Measurements from ENCODE around the gene SLC25A45.

Gene SLC25A45

DNA sequence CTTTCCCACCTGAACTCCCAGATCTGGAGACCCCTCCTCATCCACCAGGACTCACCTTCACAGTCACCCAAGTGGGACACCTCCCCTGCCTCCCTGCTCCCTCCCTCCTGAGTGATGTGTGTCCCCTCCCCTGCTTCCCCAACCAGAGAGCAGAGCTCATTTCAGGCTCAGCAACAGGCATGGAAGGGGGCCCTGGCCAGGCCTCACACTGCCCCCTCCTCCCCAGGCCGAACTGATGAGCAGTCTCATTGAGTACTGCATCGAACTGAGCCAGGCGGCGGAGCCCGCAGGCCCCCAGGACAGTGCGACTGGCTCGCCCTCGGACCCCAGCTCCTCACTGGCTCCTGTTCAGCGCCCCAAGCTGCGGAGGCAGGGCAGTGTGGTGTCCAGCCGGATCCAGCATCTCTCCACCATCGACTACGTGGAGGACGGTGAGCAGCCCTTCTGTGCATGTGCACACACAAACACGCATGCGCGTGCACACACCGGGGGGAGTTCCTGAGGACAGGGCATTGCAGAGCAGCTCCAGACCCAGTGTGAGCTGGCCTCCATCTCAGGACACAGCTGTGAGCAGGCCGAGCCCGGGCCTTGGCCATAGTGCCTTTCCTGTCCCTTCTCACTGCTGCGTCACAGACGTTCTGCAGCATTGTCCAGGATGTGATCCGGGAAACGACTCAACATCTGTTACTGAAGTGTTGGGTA, 22.3 kb upstream of the SLC25A45 start:
- DNase-seq (ENCODE audit: insufficient read length, low spot score) (no peak), FAIRE-seq (no peak)

GRCh38 chr11:65404210-65404609, 21.8 kb upstream of the SLC25A45 start:
- no peak for FAIRE-seq

DNA sequence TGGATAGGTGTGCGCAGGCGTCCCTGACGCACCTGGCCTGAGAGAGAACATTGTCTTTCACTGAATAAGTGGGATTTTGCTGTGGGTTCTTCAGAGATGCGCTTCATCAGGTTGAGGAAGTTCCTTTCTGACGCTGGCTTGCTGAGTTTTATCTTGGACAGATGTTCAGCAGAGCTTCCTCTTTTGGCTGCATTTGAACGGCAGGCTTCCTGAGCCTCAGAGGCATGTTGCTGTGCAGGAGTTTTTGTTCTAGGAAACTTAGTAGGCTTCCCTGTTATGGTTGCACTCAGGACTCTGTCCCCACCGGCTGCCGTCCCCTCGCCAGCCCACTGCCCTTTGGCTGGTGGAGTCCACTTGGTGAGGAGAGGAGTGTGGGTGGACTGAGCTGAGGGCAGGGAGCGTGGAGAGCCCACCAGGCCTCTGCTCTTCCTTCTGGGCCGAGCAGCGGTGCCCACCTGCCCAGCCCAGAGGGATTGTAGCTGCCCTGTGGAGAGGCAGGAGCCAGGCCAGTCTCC, 21.2 kb upstream of the SLC25A45 start:
- no peak for DNase-seq (ENCODE audit: insufficient read length, low spot score)
- peak; percentile 95 for FAIRE-seq

More at GRCh38 chr11:65404210-65404609, 21.8 kb upstream of the SLC25A45 start:
- no peak for DNase-seq (ENCODE audit: insufficient read length, low spot score)

GRCh38 chr11:65402790-65403189, 20.3 kb upstream of the SLC25A45 start:
- FAIRE-seq (no peak), DNase-seq (ENCODE audit: insufficient read length, low spot score) (no peak)

DNA sequence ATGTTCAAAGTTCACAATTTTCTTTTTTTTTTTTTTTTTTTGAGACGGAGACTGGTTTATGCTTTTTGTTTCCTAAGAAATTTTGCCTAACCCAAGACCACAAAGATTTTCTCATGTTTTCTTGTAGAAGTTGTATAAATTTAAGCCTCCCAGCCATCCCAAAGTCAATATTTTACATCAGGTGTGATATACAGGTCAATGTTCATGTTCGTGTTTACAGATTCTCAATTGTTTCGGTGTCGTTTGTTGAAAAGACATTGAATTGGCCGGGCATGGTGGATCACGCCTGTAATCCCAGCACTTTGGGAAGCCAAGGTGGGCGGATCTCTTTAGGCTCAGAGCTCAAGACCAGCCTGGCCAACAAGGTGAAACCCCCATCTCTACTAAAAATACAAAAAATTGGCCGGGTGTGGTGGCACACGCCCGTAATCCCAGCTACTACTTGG, 19.4 kb upstream of the SLC25A45 start:
- FAIRE-seq (no peak), DNase-seq (ENCODE audit: insufficient read length, low spot score) (no peak)

- DNase-seq (ENCODE audit: insufficient read length, low spot score) (no peak), FAIRE-seq (no peak)
These were observed 18.8 kb upstream of the SLC25A45 start for GRCh38 chr11:65401073-65401802.

- no peak for FAIRE-seq
- DNase-seq (ENCODE audit: insufficient read length, low spot score) = no peak
These were observed 18.0 kb upstream of the SLC25A45 start for GRCh38 chr11:65400307-65401072.

DNA sequence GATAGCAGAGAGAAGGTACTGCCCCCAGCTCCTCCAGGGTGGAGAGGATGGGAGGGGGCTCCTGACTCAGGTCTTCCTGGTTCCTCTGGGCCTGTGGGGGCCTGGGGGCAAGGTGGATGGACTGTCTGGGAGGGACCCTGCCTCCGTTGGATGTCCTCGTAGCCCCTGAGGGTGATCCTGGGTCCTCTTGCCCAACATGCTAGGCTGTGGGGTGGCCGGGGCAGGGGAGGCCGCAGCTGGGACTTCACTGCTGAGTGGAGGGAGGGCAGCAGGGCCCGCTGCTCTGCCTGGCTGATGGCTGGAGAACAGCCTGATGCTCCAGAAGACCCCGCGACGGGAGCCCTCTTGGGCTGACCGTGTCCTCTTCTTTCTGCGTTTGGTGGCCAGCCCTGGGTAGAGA, 17.4 kb upstream of the SLC25A45 start:
- no peak for DNase-seq (ENCODE audit: insufficient read length, low spot score)
- no peak for FAIRE-seq

- FAIRE-seq (no peak), DNase-seq (ENCODE audit: insufficient read length, low spot score) (no peak)
These were observed 16.8 kb upstream of the SLC25A45 start for GRCh38 chr11:65399249-65399648.

DNA sequence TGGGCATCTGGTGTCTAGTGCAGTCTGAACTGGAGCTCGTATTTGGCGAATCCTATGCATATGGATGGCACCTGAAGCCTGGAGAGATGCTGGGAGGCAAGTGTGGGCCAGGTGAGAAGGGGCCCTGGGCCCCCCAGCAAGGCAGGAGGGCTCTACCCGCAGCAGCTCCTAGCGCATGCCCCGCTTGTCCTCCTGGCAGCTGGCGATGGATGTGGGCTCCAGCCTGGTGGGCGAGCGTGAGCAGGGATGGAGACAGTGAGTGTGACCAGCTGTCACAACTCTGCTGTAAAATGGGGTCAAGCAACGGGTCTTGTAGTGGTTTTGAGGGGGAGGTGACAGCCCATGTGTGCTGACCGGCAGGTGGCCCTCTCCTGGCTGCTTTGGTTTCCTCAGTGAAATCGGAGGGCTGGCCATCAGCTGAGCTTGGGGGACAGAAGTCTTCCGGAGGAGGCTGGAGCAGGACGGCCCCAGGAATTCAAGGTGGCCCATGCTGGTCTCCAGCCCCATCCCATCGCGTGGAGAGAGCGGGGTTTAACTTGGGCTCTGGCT, 16.0 kb upstream of the SLC25A45 start:
- FAIRE-seq (no peak), DNase-seq (ENCODE audit: insufficient read length, low spot score) (no peak)

DNA sequence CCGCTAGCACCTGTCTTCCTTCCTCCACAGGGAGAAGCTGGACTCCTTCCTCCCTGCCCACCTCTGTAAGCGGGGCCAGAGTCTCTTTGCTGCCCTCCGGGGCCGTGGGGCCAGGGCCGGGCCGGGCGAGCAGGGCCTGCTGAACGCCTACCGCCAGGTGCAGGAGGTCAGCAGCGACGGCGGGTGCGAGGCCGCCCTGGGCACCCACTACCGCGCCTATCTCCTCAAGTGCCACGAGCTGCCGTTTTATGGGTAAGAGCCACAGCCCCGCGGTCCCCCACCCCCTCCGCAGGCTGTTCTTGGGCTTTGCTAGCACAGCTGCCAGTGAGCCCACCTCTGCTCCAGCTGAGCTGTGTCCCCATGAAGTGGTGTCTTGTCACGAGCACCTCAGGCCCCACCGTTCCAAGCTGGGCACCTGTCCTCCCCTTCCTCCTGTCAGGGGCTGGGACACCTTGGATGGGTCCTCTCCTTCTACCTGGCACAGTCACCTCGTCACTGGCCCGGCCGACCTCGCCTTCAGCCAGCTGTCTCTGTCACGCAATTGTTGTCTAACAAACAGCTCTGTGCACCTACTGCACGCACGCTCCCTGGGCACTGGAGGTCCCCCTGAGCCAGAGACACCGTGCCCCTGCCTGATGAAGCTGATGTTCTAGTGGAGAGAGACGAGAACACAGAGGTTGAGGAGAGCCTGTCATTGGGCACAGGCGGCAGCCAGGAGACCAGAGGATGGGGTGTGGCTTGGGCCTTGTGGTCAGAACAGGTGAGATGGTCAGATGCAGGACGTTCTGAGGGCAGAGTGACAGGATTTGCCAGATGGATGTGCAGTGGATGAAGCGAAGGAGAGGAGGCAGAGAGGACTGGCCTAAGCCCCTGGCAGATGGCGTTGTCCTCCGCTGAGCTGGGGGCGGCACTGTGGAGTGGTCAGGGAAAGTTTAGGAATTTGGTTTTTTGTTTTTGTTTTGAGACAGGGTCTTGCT, 14.6 kb upstream of the SLC25A45 start:
- FAIRE-seq (no peak), DNase-seq (ENCODE audit: insufficient read length, low spot score) (no peak)

- no peak for FAIRE-seq
- no peak for DNase-seq (ENCODE audit: insufficient read length, low spot score)
These were observed 13.6 kb upstream of the SLC25A45 start for GRCh38 chr11:65395961-65396530.

- DNase-seq (ENCODE audit: insufficient read length, low spot score) (no peak), FAIRE-seq (no peak)
These were observed 11.7 kb upstream of the SLC25A45 start for GRCh38 chr11:65394125-65394536.

DNA sequence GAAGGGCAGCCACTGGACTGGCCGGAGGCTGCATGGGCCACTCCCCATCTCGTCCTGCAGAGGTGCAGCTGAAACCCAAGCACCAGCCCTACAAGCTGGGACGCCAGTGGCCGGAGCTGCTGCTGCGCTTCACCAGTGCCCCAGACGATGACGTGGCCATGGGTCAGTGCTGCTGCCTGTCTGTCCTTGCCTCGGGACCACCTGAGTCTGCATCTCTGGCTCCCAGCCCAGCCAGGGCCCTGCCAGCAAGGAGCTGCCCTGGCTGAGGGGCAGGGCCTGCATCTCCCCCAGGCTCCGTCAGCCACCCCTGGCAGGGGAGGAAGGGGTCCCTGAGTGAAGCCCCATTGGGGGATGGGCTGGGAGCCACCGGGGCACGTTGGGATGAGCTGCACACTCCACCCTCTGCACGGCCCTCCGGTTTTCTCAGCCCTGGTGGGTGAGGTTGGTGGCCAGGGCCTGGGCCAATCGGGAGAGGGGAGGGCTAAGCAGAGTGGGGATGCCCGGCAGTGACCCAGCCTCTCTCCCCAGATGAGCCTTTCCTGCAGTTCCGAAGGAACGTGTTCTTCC, 11.2 kb upstream of the SLC25A45 start:
- FAIRE-seq (no peak), DNase-seq (ENCODE audit: insufficient read length, low spot score) (no peak)

DNA sequence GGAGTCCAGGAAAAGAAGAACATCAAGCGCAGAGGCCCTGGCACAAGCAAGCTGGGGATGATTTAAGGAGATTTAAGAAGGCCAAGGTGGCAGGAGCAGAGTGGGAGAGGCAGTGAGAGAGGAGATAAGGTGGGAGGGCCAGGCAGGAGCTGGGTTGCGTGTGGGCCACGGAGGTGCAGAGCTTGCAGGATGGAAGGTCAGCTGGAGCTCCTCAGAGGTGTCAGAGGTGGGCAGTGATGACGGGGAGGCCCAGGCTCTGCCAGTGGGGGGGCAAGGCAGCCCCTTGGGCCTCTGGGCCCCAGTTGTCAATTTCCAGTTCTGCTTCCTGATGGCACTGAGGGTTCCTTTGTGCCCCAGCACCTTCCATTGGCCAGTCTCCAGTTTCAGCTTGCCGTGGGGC, 10.5 kb upstream of the SLC25A45 start:
- no peak for FAIRE-seq
- DNase-seq (ENCODE audit: insufficient read length, low spot score) = no peak

GRCh38 chr11:65392186-65392829, 9.9 kb upstream of the SLC25A45 start:
- FAIRE-seq (no peak), DNase-seq (ENCODE audit: insufficient read length, low spot score) (no peak)

DNA sequence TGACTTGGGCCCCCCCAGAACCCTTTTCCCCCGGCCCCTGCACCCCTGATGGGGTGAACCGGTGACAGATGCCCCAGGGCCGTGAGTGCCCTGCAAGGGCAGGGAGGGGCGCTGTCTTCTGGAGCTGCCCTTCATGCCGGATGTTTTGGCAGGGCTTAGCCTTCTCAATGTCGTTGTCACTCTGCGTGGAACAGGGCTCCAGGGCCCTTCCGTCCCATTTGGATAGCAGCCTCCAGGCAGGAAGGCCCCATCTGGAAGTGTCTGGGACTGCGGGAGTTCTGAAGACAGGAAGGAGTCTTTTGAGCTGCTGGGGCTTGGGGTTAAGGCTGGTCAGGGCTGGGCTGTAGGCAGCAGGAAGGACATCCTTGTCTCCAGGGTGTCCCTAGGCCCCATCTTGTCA, 8.6 kb upstream of the SLC25A45 start:
- no peak for DNase-seq (ENCODE audit: insufficient read length, low spot score)
- no peak for FAIRE-seq

DNA sequence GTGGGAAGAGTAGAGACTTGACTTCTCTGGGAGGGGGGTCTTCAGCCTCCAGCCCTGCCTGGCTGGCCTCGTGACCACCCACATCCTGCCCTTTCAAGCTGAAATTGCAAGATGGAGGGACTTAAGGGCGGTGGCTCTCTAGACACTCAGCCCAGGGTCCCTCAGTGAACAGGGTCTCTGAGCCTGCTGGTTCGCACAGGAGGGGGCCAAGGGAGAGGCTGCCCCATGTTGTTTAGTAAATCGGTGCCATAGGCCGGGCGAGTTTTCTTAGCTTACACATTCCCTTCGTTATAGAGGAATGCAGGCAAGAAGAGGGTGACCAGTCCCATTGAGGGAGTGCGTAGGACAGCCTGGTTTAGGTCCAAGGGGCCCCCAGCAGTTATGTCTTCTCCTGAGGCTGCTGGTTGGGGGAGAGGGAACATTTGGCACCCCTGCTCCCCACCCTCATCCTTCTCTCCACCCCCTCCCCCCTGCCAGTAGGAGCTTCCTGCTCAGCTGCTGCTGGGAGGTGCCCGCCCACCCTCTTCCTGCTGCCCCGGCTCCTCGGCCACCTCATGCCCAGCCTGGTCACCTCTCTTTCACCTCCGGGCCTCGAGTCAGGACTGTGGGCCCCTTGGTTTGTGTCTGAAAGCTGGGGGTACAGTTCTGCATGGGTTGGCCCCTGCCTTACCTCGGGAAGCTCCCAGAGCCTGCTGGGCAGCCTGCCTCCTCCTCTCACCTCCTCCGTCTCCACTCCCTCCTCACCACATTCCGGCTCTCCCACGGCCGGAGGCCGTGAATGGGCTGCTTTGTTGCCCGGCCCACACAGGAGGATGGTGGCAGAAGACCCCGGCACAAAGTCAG, 7.9 kb upstream of the SLC25A45 start:
- no peak for FAIRE-seq
- no peak for DNase-seq (ENCODE audit: insufficient read length, low spot score)

Data from GM19239 (cell line).